ENCODE data around the gene LTB4R. TPM values are rescaled to one million over a fixed set of nuclear protein-coding genes. Genes with fewer than 3 reads are reported as not detected.

LTB4R gene
- total RNA-seq, 1 experiment from 2014 or later, result 10.3 TPM

GRCh38 chr14:24286996-24287395 is 24.3 kb upstream of the LTB4R start:
- no peak for DNase-seq
- no peaks in the 10 kb centered on the region for H4K20me1 ChIP-seq (ENCODE audit: insufficient read depth)
- no peaks in the 10 kb centered on the region for H3K9me2 ChIP-seq (ENCODE audit: insufficient read depth)
- H2AFZ ChIP-seq, result no peak overlapping the region
- H3K4me3 ChIP-seq, result no peak overlapping the region
- no peaks in the 10 kb centered on the region for H3K36me3 ChIP-seq (ENCODE audit: low read depth)
- no peak for TF ChIP-seq EZH2 (IDR thresholded peaks at IDR 0.05; ENCODE audit: low read depth)
- TF ChIP-seq, protein P1, sequence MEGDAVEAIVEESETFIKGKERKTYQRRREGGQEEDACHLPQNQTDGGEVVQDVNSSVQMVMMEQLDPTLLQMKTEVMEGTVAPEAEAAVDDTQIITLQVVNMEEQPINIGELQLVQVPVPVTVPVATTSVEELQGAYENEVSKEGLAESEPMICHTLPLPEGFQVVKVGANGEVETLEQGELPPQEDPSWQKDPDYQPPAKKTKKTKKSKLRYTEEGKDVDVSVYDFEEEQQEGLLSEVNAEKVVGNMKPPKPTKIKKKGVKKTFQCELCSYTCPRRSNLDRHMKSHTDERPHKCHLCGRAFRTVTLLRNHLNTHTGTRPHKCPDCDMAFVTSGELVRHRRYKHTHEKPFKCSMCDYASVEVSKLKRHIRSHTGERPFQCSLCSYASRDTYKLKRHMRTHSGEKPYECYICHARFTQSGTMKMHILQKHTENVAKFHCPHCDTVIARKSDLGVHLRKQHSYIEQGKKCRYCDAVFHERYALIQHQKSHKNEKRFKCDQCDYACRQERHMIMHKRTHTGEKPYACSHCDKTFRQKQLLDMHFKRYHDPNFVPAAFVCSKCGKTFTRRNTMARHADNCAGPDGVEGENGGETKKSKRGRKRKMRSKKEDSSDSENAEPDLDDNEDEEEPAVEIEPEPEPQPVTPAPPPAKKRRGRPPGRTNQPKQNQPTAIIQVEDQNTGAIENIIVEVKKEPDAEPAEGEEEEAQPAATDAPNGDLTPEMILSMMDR (conservative IDR thresholded peaks at IDR 0.05), result no peak
- no peaks in the 10 kb centered on the region for H3K4me1 ChIP-seq (replicated peaks; ENCODE audit: insufficient read depth)
- H3F3A ChIP-seq (ENCODE audit: insufficient read depth, low read depth), result no peaks in the 10 kb centered on the region
- H3K27me3 ChIP-seq (ENCODE audit: insufficient read depth, low read depth), result no peaks in the 10 kb centered on the region
- BruUV-seq (replicated peaks), result no TSS peak
- H3K27ac ChIP-seq, result no peak overlapping the region
- intact Hi-C loops (cut with micrococcal nuclease; ENCODE audit: unreplicated experiment), result no loop called here
- no peak overlapping the region for H3K4me2 ChIP-seq
- ChIA-PET CTCF (no interaction called here), POLR2A (ENCODE audit: unreplicated experiment) (interaction anchor here (0.6 kb wide), 1 partner anchor 13 kb away, joined by 4 read pairs; the partner anchor contains the start of genes DHRS1 and NOP9)
- no peaks in the 10 kb centered on the region for H3K9me3 ChIP-seq (ENCODE audit: insufficient read depth, low read depth)
- H3K79me2 ChIP-seq (ENCODE audit: low read depth), result no peaks in the 10 kb centered on the region

- Histone ChIP-seq H3K4me1 (replicated peaks; ENCODE audit: insufficient read depth) (no peaks in the 10 kb centered on the region), H3F3A (ENCODE audit: insufficient read depth, low read depth) (no peaks in the 10 kb centered on the region), H3K27me3 (ENCODE audit: insufficient read depth, low read depth) (no peaks in the 10 kb centered on the region), H3K36me3 (ENCODE audit: low read depth) (no peaks in the 10 kb centered on the region), H4K20me1 (ENCODE audit: insufficient read depth) (no peaks in the 10 kb centered on the region), H3K9me2 (ENCODE audit: insufficient read depth) (no peaks in the 10 kb centered on the region), H3K9me3 (ENCODE audit: insufficient read depth, low read depth) (no peaks in the 10 kb centered on the region), H3K4me2 (no peak overlapping the region), H3K79me2 (ENCODE audit: low read depth) (no peaks in the 10 kb centered on the region), H3K27ac (no peak overlapping the region), H2AFZ (no peak overlapping the region), H3K4me3 (no peak overlapping the region)
- ChIA-PET CTCF (no interaction called here), POLR2A (ENCODE audit: unreplicated experiment) (interaction anchor here (0.7 kb wide), 1 partner anchor 9 kb away, joined by 9 read pairs; no protein-coding TSS in a partner anchor)
- no TSS peak for BruUV-seq (replicated peaks)
- TF ChIP-seq, protein P1 (conservative IDR thresholded peaks at IDR 0.05), result no peak
- no peak for TF ChIP-seq EZH2 (IDR thresholded peaks at IDR 0.05; ENCODE audit: low read depth)
- DNase-seq, result no peak
- intact Hi-C loops (cut with micrococcal nuclease; ENCODE audit: unreplicated experiment), result no loop called here
Observed at GRCh38 chr14:24289649-24290280, 21.5 kb upstream of the LTB4R start.

DNA sequence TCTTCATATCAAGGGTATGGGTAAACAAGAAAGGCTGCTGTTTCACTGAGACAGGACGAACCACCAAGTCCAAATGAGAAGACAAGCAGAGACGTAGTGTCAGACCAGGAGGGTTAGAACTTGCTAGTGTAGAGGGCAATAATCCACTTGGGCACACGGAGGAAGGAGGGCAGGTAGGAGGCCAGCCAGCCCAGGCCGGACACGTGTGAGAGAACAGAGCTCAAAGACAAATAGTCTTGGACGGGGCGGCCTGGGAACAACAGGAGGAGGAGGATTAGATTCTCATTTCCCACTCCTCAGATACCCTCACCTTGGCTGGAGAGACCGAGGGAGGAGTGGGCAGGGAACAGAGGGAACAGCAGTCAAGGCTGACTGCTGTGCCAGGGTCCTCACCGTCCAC is 20.6 kb upstream of the LTB4R start:
- Histone ChIP-seq H3K9me3 (ENCODE audit: insufficient read depth, low read depth) (no peaks in the 10 kb centered on the region), H2AFZ (no peak overlapping the region), H3K4me2 (no peak overlapping the region), H3K27me3 (ENCODE audit: insufficient read depth, low read depth) (no peaks in the 10 kb centered on the region), H3K4me1 (replicated peaks; ENCODE audit: insufficient read depth) (no peaks in the 10 kb centered on the region), H3K36me3 (ENCODE audit: low read depth) (no peaks in the 10 kb centered on the region), H3K9me2 (ENCODE audit: insufficient read depth) (no peaks in the 10 kb centered on the region), H3K27ac (no peak overlapping the region), H3K79me2 (ENCODE audit: low read depth) (no peaks in the 10 kb centered on the region), H4K20me1 (ENCODE audit: insufficient read depth) (no peaks in the 10 kb centered on the region), H3F3A (ENCODE audit: insufficient read depth, low read depth) (no peaks in the 10 kb centered on the region), H3K4me3 (no peak overlapping the region)
- intact Hi-C loops (cut with micrococcal nuclease; ENCODE audit: unreplicated experiment), result no loop called here
- no peak for DNase-seq
- CTCF ChIA-PET, result no interaction called here
- no TSS peak for BruUV-seq (replicated peaks)
- TF ChIP-seq EZH2 (IDR thresholded peaks at IDR 0.05; ENCODE audit: low read depth), result no peak
- TF ChIP-seq, protein P1 (conservative IDR thresholded peaks at IDR 0.05), result no peak
- POLR2A ChIA-PET (ENCODE audit: unreplicated experiment), result interaction anchor here (0.7 kb wide), 1 partner anchor 10 kb away, joined by 9 read pairs; no protein-coding TSS in a partner anchor

All from PC-9 (cell line).